A673 (cell line): ENCODE data around the gene CEBPZ. TPM values are rescaled to one million over a fixed set of nuclear protein-coding genes. Genes with fewer than 3 reads are reported as not detected.

ENCODE experiments used
- BruUV-seq: library from RNA; stranded (reverse); fragments of 400-500 nt; replicated peaks from 2 replicates; lab custom pipeline; 2021; lab: Mats Ljungman, UMichigan
- CTCF ChIA-PET: fragments of 300-600 bp; sonication (Branson Sonifier 250); formaldehyde crosslinking; loops from one replicate; lab custom pipeline; 2022; ENCODE audit warnings: antibody characterized with exemption; lab: Charles Lee
- POLR2A ChIA-PET: fragments of 300-600 bp; sonication (Branson Sonifier 250); formaldehyde crosslinking; loops from one replicate; lab custom pipeline; 2022; ENCODE audit warnings: antibody characterized with exemption; ENCODE audit not compliant: low non-redundant PET; lab: Charles Lee
- DNase-seq: peaks from one replicate; pipeline ENCODE4 v3.0.0-alpha.2; 2015; ENCODE audit warnings: low spot score
- H3K27ac ChIP-seq: fragments of 200-600 bp; sonication (generic); 2 replicates; pipeline ENCODE4 v1.5.1; 2016; ENCODE audit warnings: mixed run types, low read depth, mild to moderate bottlenecking, mixed read lengths, antibody characterized with exemption, low read length; ENCODE audit not compliant: poor library complexity, severe bottlenecking
- H3K27me3 ChIP-seq: fragments of 200-600 bp; sonication (generic); replicated peaks from 2 replicates; pipeline ENCODE4 v1.6.1; 2017; ENCODE audit warnings: mixed run types, low read depth, mild to moderate bottlenecking, mixed read lengths, antibody characterized with exemption, low read length; ENCODE audit not compliant: insufficient read depth, poor library complexity
- H3K36me3 ChIP-seq: fragments of 200-600 bp; sonication (generic); 2 replicates; pipeline ENCODE4 v1.6.1; 2016; ENCODE audit warnings: mixed run types, mild to moderate bottlenecking, mixed read lengths, antibody characterized with exemption, low read length; ENCODE audit not compliant: insufficient read depth, poor library complexity, severe bottlenecking
- H3K4me1 ChIP-seq: fragments of 200-600 bp; sonication (generic); 2 replicates; pipeline ENCODE4 v1.6.1; 2017; ENCODE audit warnings: mixed run types, mild to moderate bottlenecking, mixed read lengths, antibody characterized with exemption, low read length; ENCODE audit not compliant: insufficient read depth, poor library complexity, severe bottlenecking
- H3K4me3 ChIP-seq: fragments of 200-600 bp; sonication (generic); 2 replicates; pipeline ENCODE4 v1.5.1; 2016; ENCODE audit warnings: low read depth, mixed run types, mild to moderate bottlenecking, mixed read lengths, low read length; ENCODE audit not compliant: poor library complexity, severe bottlenecking
- H3K9me3 ChIP-seq: fragments of 200-600 bp; sonication (generic); 2 replicates; pipeline ENCODE4 v1.6.1; 2016; ENCODE audit warnings: mixed run types, low read depth, mild to moderate bottlenecking, mixed read lengths, antibody characterized with exemption, low read length; ENCODE audit not compliant: poor library complexity, severe bottlenecking
- EZH2 ChIP-seq: fragments of 200-600 bp; sonication (generic); IDR thresholded peaks from 2 replicates; pipeline ENCODE4 v1.6.1; 2017; ENCODE audit warnings: borderline replicate concordance, low read depth, mild to moderate bottlenecking, mixed read lengths, antibody characterized with exemption, low read length; ENCODE audit not compliant: poor library complexity, severe bottlenecking
- intact Hi-C: fragments of 100-400 bp; cut with micrococcal nuclease; formaldehyde crosslinking; loops from one replicate; pipeline ENCODE4 v1.10.0; 2022; ENCODE audit not compliant: unreplicated experiment
- total RNA-seq: library from RNA; stranded (reverse); gene quantifications from 2 replicates; pipeline ENCODE4 v1.2.3, GENCODE V29; 2021
- TF ChIP-seq, protein P1 (sequence below): fragments of 300-800, 200-600 bp; sonication (generic); conservative IDR thresholded peaks from 2 replicates; pipeline ENCODE4 v1.5.1; 2017; ENCODE audit warnings: low read depth, mild to moderate bottlenecking, antibody characterized with exemption, low read length, moderate library complexity, mixed read lengths

Gene CEBPZ
- total RNA-seq, 1 experiment from 2014 or later, result 98.9 TPM

GRCh38 chr2:37167636-37168180, 63.7 kb downstream of the CEBPZ start:
- H3K4me1 ChIP-seq, result no peaks in the 10 kb centered on the region
- no peaks in the 10 kb centered on the region for H3K27me3 ChIP-seq
- CTCF ChIA-PET, result interaction anchor here (0.6 kb wide), 1 partner anchor 51 kb away, joined by 3 read pairs; no protein-coding TSS in a partner anchor
- peaks cover 19% of the 10 kb centered on the region for H3K9me3 ChIP-seq
- no peaks in the 10 kb centered on the region for H3K36me3 ChIP-seq
- no peak overlapping the region for H3K27ac ChIP-seq
- intact Hi-C loops, result loop anchor here (5.0 to 10.0 kb wide), 2 partner anchors 225 to 717 kb away; no protein-coding TSS in a partner anchor
- TF ChIP-seq, protein P1, sequence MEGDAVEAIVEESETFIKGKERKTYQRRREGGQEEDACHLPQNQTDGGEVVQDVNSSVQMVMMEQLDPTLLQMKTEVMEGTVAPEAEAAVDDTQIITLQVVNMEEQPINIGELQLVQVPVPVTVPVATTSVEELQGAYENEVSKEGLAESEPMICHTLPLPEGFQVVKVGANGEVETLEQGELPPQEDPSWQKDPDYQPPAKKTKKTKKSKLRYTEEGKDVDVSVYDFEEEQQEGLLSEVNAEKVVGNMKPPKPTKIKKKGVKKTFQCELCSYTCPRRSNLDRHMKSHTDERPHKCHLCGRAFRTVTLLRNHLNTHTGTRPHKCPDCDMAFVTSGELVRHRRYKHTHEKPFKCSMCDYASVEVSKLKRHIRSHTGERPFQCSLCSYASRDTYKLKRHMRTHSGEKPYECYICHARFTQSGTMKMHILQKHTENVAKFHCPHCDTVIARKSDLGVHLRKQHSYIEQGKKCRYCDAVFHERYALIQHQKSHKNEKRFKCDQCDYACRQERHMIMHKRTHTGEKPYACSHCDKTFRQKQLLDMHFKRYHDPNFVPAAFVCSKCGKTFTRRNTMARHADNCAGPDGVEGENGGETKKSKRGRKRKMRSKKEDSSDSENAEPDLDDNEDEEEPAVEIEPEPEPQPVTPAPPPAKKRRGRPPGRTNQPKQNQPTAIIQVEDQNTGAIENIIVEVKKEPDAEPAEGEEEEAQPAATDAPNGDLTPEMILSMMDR, result no peak
- TF ChIP-seq EZH2, result no peak
- no TSS peak for BruUV-seq
- no peak for DNase-seq
- POLR2A ChIA-PET, result no interaction called here
- H3K4me3 ChIP-seq, result no peak overlapping the region

GRCh38 chr2:37164757-37165156, 66.6 kb downstream of the CEBPZ start:
- BruUV-seq, result no TSS peak
- peaks cover 19% of the 10 kb centered on the region for H3K9me3 ChIP-seq
- TF ChIP-seq, protein P1, result no peak
- TF ChIP-seq EZH2, result no peak
- intact Hi-C loops, result loop anchor here (5.0 to 10.0 kb wide), 2 partner anchors 228 to 720 kb away; no protein-coding TSS in a partner anchor
- H3K4me1 ChIP-seq, result no peaks in the 10 kb centered on the region
- ChIA-PET POLR2A (no interaction called here), CTCF (no interaction called here)
- H3K36me3 ChIP-seq, result no peaks in the 10 kb centered on the region
- no peak overlapping the region for H3K4me3 ChIP-seq
- no peaks in the 10 kb centered on the region for H3K27me3 ChIP-seq
- no peak overlapping the region for H3K27ac ChIP-seq
- DNase-seq, result no peak

DNA sequence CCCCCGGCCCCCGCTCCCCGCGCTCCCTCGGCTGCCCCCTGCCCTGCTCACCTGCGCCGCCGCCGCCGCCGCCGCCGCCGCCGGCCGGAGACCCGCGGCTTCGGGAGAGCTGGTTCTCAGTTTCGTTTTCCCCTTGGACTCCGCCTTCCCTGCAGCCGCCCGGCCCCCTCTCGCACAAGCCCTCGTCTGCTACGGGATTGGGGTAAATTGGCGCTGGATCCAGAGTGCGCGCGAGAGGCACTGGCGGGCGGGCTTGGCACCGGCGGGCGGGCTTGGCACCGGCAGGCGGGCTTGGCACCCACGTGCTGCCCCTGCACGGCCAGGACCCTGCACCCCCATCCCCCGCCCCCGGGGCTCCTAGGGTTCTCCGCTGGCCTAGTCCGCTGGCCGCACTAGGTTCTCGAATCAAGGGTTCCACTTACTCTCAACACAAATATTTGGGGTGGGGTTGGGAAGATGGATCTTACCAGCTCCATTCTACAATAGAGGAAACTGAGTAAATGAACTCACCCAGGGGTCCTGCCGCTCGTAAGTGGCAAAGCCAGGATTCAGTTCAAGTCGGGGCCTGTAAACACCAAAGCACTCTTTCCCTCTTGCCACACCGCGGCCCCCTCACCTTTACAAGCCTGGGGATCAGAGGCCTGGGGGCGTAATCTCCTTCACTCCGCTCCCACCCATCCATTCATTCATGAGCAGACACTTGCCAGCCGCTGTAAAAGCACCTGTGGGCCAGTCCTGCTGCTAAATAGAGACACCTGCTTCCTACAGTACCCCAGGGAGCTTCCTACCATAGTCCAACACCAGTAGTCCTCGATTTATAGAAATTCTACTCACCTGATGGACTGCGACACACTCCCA, 74.3 kb downstream of the CEBPZ start, which contains the start of gene EIF2AK2:
EIF2AK2 (minus strand) TSS at position 124 of the 858 bp plus-strand sequence. CDS start 9,174 bp downstream, outside the sequence.
- H3K4me1 ChIP-seq, result peaks cover 7% of the 10 kb centered on the region
- no TSS peak for BruUV-seq
- TF ChIP-seq, protein P1, result no peak
- TF ChIP-seq EZH2, result no peak
- intact Hi-C loops, result no loop called here
- ChIA-PET POLR2A (no interaction called here), CTCF (no interaction called here)
- H3K4me3 ChIP-seq, result peak within 1 kb of the TSS; percentile 90
- H3K9me3 ChIP-seq, result no peaks in the 10 kb centered on the region
- peak within 1 kb of the TSS; percentile 90 for H3K27ac ChIP-seq
- DNase-seq, result peak; percentile 91
- H3K27me3 ChIP-seq, result no peaks in the 10 kb centered on the region
- H3K36me3 ChIP-seq, result peaks cover 8% of the 10 kb centered on the region
